ENCODE measurements around the gene HLA-C.
"Not testable (repeated sequence)": the region's sequence is repeated elsewhere in the genome, so short reads cannot be mapped to it uniquely, and the experiment has no call there.

The HLA-C gene

DNA sequence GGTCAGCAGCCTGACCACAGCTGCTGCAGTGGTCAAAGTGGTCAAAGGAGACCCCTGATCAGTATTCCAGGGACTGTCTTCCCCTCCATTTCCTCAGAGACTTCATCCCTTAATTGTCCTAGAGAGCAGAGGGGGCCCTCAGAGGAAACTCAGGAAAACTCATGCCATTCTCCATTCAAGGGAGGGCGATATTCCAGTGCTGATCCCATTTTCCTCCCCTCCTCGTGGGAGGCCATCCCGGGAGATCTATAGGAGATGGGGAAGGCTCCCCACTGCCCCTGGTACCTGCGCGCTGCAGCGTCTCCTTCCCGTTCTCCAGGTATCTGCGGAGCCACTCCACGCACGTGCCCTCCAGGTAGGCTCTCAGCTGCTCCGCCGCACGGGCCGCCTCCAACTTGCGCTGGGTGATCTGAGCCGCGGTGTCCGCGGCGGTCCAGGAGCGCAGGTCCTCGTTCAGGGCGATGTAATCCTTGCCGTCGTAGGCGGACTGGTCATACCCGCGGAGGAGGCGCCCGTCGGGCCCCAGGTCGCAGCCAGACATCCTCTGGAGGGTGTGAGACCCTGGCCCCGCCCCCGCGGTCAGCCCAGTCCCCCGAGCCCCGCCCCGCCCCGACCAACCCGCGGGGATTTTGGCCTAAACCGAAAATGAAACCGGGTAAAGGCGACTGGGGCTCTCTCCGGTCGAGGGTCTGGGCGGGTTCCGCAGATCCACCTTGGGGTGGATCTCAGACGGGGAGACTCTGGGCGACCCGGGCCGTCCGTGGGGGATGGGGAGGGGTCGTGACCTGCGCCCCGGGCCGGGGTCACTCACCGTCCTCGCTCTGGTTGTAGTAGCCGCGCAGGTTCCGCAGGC, 878 bp downstream of the HLA-C start:
- no peak for DNase-seq (ENCODE audit: low spot score)

DNA sequence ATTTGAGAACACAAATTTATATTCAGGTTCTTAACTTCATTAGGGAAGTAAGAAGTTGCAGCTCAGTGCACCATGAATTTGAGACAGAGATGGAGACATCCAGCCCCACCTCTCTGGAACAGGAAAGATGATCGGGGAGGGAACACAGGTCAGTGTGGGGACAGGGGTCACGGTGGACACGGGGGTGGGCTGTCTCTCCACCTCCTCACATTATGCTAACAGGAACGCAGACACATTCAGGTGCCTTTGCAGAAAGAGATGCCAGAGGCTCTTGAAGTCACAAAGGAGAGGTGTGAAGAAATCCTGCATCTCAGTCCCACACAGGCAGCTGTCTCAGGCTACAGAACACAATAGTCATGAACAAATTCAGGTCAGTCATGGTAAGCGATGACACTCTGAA, 3.1 kb downstream of the HLA-C start:
- no peak for DNase-seq (ENCODE audit: low spot score)

DNA sequence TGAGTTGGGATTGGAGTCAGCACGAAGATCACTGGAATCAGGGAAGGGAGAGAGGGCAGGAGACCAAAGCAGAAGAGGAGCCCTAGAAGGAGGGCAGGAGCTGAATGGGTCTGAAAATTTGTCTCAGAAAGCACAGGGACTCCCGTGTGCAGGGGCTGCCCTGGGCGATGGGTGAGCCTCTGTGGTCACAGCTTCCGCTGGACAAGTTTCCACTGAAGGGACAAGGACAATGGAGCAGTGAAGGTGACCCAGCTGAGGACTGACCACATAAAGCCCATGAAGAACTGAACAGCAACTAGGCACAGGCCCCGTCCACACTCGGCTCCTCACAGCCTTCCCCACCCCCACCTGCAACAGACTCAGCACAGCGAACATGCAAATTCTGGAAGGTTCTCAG, 3.5 kb downstream of the HLA-C start:
- DNase-seq (ENCODE audit: low spot score) = no peak

DNA sequence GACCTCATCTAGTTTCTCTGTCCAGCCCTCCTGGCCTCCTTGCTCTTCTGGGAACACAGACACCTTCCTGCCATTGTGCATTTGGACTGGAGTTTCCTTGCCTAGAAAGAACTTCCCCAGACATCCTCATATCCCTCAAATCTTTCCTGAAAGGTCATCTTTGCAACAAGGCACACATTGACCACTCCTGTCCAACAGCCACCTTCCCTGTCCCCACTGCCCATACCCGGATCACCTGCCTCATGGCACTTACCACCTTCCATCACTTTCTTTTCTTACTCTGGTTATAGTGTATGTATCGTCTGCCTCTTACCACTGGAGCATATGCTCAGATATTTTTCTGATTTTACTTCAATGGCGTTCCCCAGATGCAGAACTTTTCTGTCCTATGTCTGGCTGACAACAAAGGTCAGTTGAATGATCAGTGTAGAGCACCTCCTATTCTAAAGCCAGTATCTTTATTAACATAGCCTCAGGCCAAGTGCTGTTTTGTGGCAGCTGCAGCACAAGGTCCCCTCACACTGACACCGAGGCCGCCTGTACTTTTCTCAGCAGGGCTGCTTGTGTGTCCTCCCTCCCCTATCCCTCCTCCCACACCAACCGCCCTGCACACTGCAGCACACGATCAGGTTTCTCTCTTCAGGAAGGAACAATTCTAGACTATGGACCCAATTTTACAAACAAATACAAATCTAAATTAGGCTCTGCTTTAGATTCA, 4.1 kb downstream of the HLA-C start:
- no peak for DNase-seq (ENCODE audit: low spot score)

DNA sequence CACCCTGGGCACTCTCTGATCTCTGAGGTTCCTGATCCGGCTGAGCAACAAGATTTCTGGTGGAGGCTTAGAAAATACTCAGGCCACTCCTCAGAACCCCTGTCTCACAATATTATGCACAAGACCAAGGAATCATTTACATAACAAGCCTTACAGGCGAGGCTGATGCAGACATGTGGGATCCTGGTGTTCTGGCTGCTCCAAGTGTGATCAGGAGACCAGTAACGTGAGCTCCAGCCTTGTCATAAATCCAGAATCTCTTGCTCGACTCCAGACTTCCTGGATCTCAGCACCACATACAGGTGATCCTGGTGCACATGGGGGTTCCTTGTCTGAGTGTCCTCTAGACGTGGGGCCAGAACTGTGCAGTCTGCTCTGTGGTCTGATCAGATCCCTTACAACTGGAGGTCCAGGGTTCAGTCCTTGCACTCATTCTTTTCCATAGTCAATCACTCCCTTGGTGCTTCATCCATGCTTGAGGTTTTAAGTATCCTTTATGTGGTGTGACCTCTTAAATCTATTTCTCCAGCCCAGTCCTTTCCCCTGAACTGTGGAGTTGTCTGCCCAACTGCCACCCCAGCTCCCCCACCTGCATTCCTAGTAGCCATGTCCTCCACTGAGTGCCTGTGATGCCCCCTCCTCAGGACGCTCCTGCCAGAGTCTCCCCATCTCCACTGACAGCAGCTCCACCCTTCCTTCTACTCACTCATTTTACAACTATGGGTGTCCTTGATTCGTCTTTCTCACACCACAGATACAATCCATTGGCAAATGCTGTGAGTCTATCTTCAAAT, 5.1 kb downstream of the HLA-C start:
- DNase-seq (ENCODE audit: low spot score) = no peak

DNA sequence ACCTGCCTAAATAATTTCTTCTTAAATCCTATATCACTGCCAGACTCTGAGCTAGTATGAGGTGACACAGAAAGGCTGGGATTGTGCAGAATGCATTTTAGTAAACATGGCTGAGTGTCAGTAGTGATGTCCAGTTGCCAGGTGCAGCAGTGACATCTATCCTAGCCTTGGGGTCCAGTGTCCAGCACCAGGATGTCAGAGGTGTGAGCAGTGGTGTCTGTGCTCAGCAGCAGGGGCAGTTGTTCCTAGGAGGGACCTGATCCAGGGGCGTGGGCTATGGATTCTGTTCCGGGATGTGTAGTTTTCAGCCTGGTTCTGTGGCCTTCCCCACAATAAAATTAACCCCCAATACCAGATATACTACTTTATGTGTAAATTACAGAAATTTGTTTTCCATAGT, 6.0 kb downstream of the HLA-C start:
- no peak for DNase-seq (ENCODE audit: low spot score)

DNA sequence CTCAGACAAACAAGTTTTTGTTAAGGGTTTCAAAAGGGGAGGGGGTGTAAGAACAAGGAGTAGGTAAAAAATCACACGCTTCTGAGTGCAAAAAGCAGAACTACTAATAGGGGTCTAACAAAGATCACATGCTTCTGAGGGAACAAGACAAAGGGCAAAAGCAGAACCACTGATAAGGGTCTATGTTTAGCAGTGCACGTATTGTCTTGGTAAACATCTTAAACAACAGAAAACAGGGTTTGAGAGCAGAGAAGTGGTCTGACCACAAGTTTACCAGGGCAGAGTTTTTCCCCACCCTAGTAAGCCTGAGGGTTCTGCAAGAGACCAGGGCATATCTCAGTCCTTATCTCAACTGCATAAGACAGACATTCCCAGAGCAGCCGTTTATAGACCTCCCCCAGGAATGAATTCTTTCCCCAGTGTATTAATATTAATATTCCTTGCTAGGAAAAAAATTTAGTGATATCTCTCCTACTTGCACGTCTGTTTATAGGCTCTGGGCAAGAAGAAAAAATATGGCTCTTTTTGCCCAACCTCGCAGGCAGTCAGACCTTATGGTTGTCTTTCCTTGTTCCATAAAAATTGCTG, 8.5 kb downstream of the HLA-C start:
- not testable (repeated sequence) for DNase-seq (ENCODE audit: low spot score)

DNA sequence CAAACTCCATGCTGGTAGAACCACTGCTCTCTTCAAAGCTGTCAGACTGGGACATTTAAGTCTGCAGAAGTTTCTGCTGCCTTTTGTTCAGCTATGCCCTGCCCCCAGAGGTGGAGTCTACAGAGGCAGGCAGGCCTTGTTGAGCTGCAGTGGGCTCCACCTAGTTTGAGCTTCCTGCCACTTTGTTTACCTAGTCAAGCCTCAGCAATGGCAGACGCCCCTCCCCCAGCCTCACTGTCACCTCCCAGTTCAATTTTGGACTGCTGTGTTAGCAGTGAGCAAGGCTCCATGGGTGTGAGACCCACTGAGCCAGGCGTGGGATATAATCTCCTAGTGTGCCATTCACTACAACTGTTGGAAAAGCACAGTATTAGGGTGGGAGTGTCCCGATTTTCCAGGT, 11.9 kb downstream of the HLA-C start:
- not testable (repeated sequence) for DNase-seq (ENCODE audit: low spot score)

DNA sequence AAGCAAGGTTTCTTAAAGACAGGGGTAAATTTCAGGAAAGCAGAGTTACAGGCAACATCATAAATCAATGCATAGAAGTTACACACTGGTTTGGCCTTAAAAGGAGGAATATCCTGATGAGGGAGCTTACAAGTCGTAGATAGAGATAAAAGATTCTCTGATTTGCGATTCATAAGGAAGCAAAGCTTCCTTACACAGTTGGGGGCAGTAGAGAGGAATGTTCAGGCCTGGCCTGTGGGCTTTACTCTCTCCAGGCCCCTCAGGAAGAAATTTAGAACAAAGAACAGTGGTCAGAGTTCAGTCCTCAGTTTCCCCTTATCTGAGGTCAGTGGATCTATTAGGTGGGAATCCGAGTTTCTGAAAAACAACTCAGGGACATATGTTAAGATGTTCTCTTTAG, 19.3 kb downstream of the HLA-C start:
- DNase-seq (ENCODE audit: low spot score) = no peak

DNA sequence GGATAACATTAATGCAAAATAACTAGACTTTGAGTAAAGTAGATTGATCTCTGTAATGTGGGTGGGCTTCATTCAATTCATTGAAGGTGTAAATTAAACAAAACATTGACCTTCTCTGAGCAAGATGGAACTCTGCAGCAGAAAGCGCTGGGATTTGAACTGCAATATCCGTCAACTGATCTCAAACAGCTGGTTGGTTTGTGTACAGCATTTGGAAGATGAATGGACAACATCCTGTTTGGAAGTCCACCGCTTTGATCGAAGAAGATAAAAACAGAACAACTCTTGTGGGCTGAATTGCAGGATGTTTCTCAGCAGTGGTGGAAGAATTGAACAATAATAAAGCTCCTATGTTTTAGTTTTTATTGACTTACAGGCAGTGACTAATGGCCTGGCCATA, 20.6 kb downstream of the HLA-C start:
- DNase-seq (ENCODE audit: low spot score) = no peak

DNA sequence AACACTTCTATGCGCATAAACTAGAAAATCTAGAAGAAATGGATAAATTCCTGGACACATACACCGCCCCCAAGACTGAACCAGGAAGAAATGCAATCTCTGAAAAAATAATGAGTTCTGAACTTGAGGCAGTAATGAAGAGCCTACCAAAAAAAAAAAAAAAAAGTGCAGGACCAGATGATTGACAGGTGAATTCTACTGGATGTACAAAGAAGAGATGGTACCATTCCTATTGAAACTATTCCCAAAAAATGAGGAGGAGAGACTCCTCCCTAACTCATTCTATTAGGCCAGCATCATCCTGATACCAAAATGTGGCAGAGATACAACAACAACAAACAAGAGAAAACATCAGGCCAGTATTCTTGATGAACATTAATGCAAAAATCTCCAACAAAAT, 22.7 kb downstream of the HLA-C start:
- no peak for DNase-seq (ENCODE audit: low spot score)

DNA sequence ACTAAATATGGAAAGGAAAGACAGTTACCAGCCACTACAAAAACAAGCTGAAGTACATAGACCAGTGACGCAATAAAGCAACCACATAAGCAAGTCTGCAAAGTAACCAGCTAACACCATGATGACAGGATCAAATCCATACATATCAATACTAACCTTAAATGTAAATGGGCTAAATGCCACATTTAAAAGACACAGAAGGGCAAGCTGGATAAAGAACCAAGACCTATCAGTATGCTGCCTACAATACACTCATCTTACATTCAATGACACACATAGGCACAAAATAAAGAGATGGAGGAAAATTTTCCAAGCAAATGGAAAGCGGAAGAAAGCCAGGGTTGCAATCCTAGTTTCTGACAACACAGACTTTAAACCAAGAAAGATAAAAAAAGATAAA, 24.1 kb downstream of the HLA-C start:
- no peak for DNase-seq (ENCODE audit: low spot score)

DNA sequence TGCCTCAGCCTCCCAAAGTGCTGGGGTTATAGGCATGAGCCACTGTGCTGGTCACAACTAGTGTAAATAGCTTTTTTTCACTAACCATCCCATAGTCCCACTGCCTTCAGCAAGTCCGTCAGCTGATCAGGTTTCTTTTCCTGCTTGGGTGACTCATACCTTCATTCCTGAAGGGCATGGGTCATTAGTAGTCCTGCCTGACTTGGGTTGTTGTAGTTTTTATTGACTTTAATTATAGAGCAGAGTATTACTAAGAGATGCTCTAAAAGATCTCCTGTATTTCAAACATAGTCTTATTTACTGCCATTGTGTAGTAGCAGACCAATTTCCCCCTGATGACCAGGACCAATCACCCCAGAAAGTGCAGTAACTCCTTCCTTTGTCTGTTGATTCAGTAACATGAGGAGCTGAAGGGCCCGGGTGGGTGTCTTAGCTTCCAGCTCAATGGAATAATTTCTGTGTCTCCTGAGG, 25.8 kb downstream of the HLA-C start:
- DNase-seq (ENCODE audit: low spot score) = no peak

DNA sequence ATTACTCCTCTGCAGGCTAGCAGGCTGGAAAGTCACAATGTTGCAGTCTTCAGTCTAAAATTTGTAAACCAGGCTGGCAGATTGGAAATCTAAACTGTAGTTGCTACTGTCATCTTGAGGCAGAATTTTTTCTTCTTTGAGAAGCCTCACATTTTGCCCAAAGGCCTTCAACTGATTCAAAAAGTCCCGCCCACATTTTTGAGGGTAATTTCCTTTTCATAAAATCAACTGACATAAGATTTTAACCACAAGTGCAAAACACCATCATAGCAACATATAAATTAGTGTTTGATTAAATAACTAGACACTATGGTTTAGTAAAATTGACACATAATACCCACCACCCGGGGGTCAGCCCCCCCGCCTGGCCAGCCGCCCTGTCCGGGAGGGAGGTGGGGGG, 28.4 kb downstream of the HLA-C start:
- DNase-seq (ENCODE audit: low spot score) = no peak

DNA sequence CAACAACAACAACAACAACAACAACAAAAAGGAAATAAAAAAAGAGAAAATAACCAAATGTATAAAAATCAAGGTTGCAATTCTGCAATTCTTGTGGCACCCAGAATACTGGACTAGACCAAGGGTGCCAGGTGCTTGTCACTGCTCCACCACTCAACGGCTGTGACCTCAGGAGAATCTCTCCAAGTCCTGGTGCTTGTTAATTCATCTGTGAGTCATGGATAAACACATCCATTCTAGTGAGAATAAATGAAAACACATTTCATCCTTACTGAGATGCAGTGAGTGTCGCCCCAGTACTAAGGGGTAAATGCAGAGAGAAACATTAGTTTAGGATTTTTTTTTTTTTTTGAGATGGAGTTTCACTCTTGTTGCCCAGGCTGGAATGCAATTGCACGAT, 32.0 kb downstream of the HLA-C start:
- no peak for DNase-seq (ENCODE audit: low spot score)

DNA sequence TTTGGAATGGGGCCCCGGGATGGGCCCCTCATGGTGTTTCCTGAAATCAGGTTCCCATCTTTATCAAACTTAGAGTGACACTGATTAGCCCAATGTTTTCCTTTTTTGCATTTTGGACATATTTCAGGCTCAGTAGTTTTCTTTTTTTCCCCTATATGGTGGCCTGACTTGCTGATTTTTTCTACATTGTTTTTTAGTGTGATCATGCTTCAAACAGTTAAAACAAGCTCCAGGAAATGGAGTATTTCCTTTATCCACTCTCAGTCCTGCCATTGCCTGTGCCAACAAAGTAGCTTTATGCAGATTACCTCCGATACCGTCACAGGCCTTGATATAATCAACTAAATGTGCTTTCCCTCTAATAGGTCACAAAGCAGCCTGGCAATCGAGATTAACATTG, 37.8 kb downstream of the HLA-C start:
- not testable (repeated sequence) for DNase-seq (ENCODE audit: low spot score)

DNA sequence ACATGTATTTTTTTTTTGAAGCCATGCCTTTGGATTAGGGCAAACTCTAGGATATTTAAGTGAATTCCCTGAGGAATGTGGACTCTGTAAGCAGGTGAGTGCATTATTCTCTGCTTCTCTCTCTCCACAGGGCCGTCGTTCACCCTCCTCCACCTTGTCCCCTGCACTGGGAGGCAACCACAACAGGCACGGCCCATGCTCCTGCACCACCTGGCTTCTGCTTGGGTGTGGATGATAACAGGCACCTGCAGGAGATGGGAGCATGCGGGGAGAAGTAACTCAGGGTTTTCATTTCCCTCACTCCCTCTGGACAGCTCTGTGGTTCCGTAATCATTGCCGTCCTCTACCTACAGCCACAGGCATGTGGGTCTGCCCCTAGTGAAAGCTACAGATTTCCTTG, 43.4 kb downstream of the HLA-C start:
- no peak for DNase-seq (ENCODE audit: low spot score)

DNA sequence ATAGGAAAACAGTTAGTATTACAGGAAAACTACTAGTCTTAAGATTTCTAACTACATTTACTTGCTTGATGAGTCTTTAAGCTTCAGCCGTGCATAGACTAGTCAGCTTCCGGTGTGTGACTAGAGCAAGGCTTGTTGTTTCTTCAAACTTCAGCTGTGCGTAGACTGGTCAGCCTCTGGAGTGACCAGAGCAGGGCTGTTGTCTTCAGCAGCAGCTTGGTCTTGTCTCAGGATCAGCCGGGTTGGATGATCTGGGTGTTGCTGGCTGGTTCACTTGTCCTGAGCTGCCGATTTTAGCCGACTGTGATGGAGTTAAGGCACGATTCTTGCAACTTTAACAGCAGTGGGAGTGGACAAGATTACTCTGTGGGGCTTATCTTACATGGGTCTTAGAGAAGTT, 44.7 kb downstream of the HLA-C start:
- DNase-seq (ENCODE audit: low spot score) = no peak

DNA sequence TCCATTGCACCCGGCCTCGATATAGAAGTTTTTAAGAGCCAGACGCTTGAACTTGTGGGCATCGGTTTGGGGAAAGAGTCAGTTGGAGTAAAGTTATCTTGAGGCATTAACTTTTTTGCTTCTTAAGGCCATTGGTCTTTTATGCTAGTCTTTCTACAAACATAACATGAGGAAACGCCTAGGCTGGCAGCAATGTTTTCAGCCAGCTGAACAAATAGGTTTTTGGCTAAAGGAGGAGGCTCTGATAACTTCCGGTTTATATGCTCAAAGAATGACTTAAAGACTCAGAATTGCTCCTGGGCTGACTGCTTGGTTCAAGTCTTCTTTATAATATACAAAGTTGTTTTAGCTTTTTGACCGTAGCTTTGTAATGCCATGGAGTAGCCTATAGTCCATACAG, 46.2 kb downstream of the HLA-C start:
- DNase-seq (ENCODE audit: low spot score) = no peak

DNA sequence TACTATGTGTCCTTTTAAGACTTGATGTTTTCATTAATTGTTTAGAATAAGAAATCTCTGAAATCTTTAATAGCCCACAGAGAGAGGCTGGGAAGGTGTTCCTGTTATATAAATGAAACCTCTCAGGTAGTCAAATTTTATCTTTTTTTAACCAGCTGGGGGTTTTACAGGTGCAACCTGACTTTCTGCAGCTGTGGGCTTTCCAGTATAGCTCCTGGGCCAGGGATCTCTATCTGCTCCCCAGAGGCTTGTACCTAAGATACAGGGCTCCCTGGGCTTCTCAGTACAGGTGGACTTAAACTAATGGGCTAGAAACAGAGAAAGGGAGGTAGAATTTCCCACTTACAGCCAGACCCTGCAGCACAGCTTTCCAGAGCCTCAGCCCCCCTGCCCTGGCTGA, 49.4 kb downstream of the HLA-C start:
- DNase-seq (ENCODE audit: low spot score) = no peak

Data from HuH-7.5 (cell line).